HK-2 (cell line): ENCODE measurements around the gene NLRC3.

ENCODE experiments used
- DNase-seq: peaks from one replicate; pipeline ENCODE4 v3.0.0-alpha.2; 2018; ENCODE audit not compliant: unreplicated experiment

NLRC3 gene

DNA sequence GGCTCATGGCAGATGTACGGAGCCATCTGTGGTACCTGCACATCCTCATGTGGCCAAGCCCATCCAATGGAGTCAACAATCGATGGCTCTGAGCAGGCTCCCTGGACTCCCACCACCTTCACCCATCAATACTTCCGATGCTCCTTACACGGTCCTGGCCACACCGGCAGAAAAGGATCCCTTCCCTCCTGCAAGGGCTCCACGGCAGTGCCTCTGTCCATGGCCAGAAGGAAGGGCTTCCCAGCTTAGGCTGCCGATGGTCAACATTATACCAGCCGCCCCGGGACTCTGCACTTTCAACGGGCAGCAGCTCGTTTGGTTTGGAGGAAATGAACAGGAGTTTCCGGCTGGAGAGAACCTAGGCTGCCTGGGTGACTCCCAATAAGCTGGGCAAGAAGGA, 21.0 kb upstream of the NLRC3 start:
- DNase-seq, result no peak

GRCh38 chr16:3597676-3598075, 20.5 kb upstream of the NLRC3 start:
- no peak for DNase-seq

- no peak for DNase-seq
Observed at GRCh38 chr16:3597226-3597625, 20.0 kb upstream of the NLRC3 start.

- no peak for DNase-seq
Observed at GRCh38 chr16:3596101-3596861, 19.1 kb upstream of the NLRC3 start.

DNA sequence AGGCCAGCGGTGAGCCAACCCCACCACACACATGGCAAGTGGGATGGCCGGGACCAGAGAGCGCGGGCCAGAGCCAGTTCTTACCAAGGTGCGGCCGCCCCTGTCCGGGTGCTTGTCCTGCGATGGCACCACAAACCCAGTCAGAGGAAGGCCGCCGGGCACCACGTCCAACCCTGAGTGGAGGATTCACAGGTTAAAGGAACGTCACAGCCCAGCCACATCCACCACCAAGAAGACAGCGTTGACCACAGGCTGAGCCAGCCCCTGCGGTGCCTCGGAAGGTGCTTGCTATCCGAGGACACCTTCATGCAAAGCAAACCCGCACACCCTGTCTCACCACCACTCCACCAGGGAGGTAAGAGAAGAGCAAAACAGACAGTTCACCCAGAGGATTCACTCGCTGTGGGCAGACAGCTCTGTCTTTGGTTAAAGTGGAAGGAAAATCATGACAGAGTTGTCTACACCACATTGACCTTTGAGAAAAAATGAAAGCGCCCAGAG, 18.4 kb upstream of the NLRC3 start:
- DNase-seq, result no peak

GRCh38 chr16:3595110-3595486, 17.9 kb upstream of the NLRC3 start:
- DNase-seq, result no peak

GRCh38 chr16:3594316-3595109, 17.3 kb upstream of the NLRC3 start:
- DNase-seq, result no peak

- no peak for DNase-seq
Observed at GRCh38 chr16:3592559-3592958, 15.4 kb upstream of the NLRC3 start.

- no peak for DNase-seq
Observed at GRCh38 chr16:3591991-3592390, 14.8 kb upstream of the NLRC3 start.

GRCh38 chr16:3591436-3591803, 14.2 kb upstream of the NLRC3 start:
- no peak for DNase-seq

DNA sequence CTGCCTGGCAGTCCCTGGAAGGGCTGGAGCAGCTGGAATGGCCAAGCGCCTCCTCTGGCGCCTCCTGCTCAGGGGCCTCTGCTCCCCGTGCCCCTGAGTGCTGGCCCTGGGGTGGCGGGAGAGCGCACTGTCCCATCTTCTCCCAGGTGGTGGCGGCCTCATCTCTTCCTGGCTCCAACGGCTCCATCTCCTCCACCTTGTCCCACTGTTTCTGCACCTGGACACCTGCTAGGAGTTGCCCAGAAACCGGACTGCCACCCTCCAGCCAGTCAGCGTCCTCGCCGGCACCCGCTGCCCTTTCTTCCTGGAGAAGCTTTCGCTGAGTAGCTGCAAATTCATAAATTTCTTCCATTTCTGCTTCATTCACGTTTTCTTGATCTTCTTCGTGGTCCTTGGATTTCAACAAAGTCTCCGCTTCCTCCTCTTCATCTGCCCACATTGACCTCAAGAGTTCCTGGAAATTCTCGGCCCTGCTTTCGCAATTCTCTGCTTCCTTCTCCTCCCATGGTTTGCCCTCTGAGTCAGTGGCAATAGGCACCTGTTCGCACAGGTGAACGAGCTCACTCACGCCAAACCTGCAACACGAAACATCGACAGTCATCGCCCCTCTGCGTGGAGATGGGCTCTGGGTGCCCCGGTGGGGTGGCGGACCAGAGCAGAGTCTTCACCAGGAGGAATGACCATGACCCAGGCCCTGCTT, 13.7 kb upstream of the NLRC3 start:
- no peak for DNase-seq

DNA sequence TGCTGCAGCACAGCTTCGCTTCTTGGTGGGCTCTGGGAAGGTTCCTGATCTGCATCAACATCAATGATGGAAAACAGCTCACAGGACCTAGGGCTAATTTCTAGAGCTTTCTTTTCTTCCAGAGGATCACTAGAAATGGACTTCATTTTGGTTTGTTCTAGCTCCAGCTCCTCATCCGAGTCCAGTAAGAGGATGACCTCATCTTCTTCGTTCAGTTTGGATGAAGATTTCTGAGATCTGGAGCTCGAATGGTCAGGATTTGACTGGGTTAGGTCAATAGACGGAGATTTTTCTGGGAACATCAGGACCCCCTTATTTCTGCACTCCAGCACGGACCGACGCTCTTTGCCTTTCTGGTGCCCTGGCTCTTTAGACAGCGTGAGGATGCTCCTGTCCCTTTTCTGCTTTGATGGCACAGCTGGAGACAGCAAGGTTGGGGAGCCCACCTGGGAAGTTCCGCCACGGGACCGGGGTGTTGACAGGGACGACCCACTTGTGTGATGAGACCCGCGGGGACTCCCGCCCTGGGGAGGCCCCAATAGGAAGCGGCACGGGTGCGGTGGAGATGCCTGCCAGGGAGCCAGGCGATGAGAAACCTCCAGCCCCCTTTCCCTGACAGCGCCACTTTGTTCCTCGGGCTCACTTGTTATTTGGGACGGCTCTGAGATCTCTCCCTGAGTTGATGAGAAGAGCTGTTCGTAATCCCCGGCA, 12.9 kb upstream of the NLRC3 start:
- no peak for DNase-seq

DNA sequence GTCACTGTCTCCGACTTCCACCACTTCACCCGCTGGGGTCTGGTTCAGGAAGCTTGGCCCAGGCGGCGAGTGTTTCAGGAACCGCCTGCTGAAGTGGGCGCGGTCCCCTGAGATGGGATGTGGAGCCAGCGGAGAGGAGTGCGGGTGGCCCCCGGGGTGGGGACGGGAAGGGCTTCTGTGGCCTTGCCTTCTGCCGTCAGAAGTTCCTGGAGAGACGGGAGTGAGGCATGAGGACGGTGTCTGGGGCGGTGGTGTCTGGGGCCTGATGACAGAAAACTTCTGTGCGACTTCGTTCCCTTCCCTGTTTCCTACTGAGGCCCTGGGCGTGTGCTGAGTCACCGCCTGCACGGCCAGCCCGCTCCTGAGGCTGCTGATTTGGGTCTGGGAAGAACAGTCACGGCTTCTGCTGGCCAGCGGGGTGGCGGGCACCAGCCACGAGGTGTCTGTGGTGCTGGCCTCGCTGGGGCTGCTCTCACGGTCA, 12.3 kb upstream of the NLRC3 start:
- DNase-seq, result no peak

DNA sequence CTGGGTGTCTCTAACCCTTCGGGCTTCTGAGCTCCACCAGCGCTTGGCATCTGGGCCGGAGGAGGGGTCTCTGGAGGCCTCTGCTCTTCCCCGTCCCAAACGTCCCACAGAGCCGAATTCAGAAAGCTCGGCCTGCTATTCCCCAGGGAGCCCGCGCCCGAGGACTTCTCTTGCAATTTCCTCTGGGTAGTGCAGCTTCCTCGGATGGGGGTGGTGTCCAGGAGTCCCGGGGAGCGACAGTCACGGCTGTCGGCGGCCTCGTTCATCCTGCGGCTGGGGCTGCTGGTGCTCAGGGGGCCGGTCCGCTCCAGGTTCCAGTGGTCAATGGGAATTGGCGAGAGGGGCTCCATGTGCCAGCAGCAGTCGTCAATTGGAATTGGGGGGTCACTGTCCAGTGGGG, 11.8 kb upstream of the NLRC3 start:
- DNase-seq, result no peak

GRCh38 chr16:3587547-3588110, 10.4 kb upstream of the NLRC3 start:
- no peak for DNase-seq

DNA sequence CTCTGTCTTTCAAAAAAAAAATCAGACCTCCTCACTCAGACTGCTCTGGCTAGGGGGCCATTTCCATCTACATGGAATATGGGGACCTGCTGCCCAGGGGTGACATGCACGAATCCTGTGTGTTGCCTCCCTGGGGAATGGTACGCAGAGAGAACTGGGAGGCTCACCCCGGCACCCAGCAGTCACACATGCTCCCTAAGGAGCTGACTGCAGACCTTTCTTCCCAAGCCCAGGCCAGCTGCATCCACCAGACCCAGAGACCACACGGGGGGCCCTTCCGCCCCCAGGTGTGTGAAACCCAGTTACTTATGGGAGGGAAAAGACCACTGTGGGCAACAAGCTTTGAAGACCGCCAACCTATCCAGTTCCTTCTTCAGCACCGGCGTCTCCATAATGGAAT, 7.2 kb upstream of the NLRC3 start:
- DNase-seq, result no peak

GRCh38 chr16:3583303-3584038, 6.3 kb upstream of the NLRC3 start:
- no peak for DNase-seq

DNA sequence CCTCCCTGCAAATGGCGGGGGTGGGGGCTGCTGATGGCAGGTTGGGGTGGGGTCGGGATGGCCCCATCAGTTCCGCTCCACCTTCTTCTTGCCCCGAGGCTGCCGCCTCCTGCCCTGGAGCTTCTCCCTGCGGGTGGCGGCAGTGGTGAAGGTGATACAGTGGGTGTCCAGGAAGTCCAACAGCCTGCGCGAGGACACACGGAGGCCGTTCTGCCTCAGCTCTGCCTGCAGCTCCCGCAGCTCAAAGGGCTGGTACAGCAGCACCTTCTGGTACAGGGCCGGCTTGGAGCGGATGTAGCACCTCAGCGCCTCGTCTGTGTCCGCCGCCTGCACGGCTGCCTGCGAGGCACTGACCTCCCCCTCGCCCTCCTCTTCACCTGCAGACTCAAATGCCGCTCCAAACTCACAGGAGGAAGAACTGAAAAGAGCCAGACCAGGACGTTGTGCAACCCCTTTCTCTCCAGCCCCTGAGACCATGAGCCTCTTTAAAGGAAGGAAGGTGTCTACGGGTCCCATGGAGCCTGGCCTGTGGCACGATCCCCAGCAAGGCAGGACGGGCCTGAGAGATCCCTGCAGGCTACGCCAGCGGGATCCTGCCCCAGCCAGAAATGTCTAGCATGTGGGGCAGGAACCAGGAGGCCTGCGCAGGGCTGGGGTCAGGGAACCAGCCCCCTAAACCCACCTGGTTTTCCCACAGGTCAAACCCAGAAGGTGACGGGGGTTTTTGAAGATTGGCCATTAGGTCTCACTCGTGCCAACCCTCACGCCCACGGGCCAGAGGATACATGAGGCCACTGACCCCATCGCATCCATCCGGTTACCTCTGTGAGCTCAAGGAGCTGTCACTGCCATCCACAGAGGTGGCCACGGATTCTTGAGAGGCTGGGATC, 5.3 kb upstream of the NLRC3 start:
- DNase-seq, result no peak

GRCh38 chr16:3581392-3581791, 4.2 kb upstream of the NLRC3 start:
- no peak for DNase-seq

DNA sequence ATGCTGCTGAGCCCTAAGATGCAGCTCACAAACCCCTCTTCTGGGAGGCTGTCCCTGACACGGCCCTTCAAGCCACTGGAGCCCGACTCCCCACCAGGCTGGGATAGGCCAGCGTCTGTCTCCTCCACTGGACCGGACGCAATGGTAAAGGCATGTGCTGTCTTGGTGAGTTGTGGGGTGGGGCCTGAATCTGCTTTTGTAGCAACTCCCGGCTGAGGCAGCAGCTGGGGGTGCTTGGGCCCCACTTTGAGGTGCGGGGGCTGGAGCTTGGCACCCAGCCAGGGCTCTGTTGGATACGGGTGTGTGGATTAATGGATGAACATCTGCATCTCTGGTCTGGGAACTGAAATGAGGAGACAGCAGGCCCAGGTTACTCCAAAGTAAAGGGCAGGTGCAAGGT, 3.5 kb upstream of the NLRC3 start:
- DNase-seq, result no peak
